ENCODE measurements around the gene ANKS6. TPM values are rescaled to one million over a fixed set of nuclear protein-coding genes. Genes with fewer than 3 reads are reported as not detected.

The ANKS6 gene
- total RNA-seq, 1 donor from 2014 or later, result 17.2 TPM

DNA sequence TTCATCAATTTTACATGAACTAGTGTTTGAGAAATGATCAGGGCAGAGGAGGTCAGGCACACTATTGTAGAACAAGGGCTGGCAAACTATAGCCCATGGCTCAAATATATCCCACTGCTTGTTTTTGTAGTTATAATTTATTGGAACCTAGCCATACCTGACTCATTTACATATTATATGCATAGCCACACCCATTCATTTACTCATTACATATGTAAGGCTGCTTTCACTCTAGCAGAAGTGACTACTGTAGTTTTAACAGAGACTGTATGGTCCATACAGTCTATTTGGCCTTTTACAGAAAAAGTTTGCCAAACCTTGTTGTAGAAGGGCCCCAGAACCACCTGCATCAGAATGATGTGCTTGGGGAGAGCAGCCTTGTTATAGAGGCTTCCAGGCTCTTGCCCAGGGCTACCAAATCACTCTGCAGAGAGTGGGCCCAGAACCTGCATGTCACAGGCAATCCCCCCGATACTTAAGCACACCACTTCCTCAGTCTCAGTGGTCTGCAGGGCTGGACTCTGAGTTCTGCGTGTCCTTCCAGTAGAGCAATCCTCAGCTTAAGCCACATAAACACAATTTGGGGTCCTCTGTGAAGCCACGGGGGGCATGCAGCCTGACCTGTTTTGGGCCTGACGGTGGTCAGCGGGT lies 6.7 kb downstream of the ANKS6 start:
- Mint-ChIP-seq H3K36me3 (ENCODE audit: low read depth, unreplicated experiment) (peaks cover 1% of the 10 kb centered on the region), H3K4me3 (ENCODE audit: unreplicated experiment) (no peak overlapping the region), H3K27ac (ENCODE audit: unreplicated experiment) (no peak overlapping the region), H3K4me1 (ENCODE audit: unreplicated experiment) (peaks cover 9% of the 10 kb centered on the region), H3K9me3 (ENCODE audit: unreplicated experiment) (no peaks in the 10 kb centered on the region), H3K27me3 (ENCODE audit: unreplicated experiment) (peaks cover 5% of the 10 kb centered on the region)
- DNase-seq (ENCODE audit: low spot score), result no peak
- TF ChIP-seq, protein P1, sequence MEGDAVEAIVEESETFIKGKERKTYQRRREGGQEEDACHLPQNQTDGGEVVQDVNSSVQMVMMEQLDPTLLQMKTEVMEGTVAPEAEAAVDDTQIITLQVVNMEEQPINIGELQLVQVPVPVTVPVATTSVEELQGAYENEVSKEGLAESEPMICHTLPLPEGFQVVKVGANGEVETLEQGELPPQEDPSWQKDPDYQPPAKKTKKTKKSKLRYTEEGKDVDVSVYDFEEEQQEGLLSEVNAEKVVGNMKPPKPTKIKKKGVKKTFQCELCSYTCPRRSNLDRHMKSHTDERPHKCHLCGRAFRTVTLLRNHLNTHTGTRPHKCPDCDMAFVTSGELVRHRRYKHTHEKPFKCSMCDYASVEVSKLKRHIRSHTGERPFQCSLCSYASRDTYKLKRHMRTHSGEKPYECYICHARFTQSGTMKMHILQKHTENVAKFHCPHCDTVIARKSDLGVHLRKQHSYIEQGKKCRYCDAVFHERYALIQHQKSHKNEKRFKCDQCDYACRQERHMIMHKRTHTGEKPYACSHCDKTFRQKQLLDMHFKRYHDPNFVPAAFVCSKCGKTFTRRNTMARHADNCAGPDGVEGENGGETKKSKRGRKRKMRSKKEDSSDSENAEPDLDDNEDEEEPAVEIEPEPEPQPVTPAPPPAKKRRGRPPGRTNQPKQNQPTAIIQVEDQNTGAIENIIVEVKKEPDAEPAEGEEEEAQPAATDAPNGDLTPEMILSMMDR (IDR thresholded peaks at IDR 0.05; ENCODE audit: unreplicated experiment), result no peak

DNA sequence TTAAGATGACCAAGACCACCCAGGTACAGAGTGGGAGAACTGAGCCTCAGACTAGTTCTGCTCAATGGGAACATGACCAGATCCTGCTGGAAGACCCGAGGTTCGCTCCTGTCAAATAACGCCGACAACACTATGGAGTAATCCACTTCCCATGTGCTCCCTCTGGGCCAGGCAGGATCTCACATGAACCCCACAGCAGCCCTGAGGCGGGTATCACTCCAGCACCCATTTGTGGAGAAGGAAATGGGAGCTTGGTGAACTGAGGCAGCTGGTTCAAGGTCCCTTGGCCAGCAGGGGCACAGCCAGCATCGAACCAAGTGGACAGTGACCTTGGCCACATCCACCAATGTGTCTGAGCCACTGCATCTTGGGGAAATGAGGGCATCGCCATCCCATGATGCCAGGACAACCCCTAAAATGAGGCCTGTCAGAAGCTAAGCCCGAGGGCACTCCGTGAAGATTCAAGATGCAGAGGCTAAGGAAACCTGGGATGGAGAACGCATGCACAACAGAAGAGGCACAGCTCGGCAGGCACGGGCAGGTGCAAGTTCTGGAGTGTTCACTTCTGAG lies 8.5 kb downstream of the ANKS6 start:
- DNase-seq (ENCODE audit: low spot score), result no peak
- H3K4me1 Mint-ChIP-seq (ENCODE audit: unreplicated experiment), result peaks cover 9% of the 10 kb centered on the region
- TF ChIP-seq, protein P1 (IDR thresholded peaks at IDR 0.05; ENCODE audit: unreplicated experiment), result no peak
- H3K4me3 Mint-ChIP-seq (ENCODE audit: unreplicated experiment), result no peak overlapping the region
- H3K27me3 Mint-ChIP-seq (ENCODE audit: unreplicated experiment), result peaks cover 5% of the 10 kb centered on the region
- H3K9me3 Mint-ChIP-seq (ENCODE audit: unreplicated experiment), result no peaks in the 10 kb centered on the region
- peaks cover 4% of the 10 kb centered on the region for H3K36me3 Mint-ChIP-seq (ENCODE audit: low read depth, unreplicated experiment)
- H3K27ac Mint-ChIP-seq (ENCODE audit: unreplicated experiment), result no peak overlapping the region

DNA sequence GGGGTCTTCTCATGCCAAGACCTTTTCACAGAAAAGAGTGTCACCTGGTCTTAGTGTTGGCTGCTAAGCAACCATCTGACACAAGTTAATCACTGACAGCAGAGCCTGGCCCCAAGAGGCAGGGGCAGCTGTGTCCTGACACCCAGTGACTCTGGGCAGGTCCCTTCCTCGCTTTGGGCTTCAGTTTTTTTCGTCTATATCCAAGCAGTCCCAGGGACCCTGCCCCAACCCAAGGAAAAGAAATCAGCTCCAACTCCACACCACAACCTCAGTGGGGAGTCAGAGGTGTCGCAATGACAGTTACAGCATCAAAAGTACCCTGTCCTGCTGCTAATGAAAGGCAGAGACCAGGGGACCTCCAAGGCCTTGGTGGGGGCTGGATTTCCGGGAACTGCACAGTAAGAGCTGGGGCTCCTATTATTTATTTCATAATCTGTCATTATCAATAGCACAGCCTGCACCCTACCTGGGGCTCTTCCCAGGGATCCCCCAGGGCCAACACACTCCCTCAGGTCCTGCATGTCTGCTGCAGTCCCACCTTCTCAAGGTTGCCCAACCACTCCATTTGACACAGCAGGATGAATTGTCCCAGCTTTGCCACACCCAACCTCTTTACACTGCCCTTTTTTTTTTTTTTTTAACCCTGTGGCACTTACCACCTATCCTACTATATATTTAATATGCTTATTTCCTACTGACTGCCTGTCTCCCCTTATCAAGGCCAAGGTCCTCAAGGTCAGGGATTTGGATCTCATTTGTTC lies 9.4 kb downstream of the ANKS6 start:
- Mint-ChIP-seq H3K4me3 (ENCODE audit: unreplicated experiment) (no peak overlapping the region), H3K4me1 (ENCODE audit: unreplicated experiment) (peaks cover 4% of the 10 kb centered on the region), H3K27ac (ENCODE audit: unreplicated experiment) (no peak overlapping the region), H3K9me3 (ENCODE audit: unreplicated experiment) (no peaks in the 10 kb centered on the region), H3K27me3 (ENCODE audit: unreplicated experiment) (peaks cover 5% of the 10 kb centered on the region), H3K36me3 (ENCODE audit: low read depth, unreplicated experiment) (peaks cover 4% of the 10 kb centered on the region)
- DNase-seq (ENCODE audit: low spot score), result no peak
- TF ChIP-seq, protein P1 (IDR thresholded peaks at IDR 0.05; ENCODE audit: unreplicated experiment), result no peak

DNA sequence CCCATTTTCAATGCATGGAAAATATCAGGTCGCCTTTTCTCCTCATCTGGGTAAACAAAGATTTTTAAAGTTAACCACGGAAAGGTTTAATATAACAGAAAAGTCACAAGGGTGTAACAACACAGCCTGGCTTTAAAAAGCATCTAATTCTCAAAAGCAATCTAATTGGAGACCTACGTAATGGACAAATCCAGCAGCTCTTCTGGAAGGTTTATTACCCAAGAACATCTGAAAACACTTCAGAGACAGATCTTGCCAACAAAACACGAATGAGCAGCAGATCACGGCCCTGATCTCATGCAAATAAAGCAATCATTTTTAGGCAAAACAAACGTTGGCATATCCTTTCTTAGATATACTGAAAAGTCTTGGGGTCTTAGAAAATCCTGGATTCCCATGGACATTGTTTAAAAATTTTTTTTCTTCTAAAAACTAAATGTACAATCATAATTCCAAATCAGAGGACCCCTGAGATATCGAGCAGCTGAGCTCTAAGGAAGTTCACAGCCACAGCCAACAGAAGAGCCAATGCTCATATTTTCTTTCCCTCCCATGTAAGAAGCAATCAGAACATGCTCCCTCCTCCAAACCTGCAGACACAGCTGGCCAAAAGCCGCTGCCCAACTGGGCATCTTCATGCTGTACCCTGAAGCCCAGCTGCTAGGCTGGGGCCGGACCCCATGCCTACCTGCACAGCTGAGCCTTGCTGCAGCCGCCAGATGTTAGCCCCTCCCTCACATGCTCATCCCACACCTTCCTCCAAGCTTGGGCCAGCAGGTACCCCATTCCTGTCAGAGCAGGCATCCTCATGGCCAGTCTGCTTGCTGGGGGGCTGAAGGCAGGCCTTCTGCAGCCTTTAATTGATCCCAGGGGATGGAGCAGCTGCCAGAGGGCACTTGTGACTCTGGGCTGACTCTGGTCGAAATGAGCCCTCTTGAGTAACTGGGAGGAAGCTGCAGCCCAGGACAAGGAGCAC lies 11.2 kb downstream of the ANKS6 start:
- Mint-ChIP-seq H3K9me3 (ENCODE audit: unreplicated experiment) (no peaks in the 10 kb centered on the region), H3K36me3 (ENCODE audit: low read depth, unreplicated experiment) (peaks cover 7% of the 10 kb centered on the region), H3K27ac (ENCODE audit: unreplicated experiment) (no peak overlapping the region), H3K4me3 (ENCODE audit: unreplicated experiment) (no peak overlapping the region), H3K4me1 (ENCODE audit: unreplicated experiment) (no peaks in the 10 kb centered on the region), H3K27me3 (ENCODE audit: unreplicated experiment) (no peaks in the 10 kb centered on the region)
- TF ChIP-seq, protein P1 (IDR thresholded peaks at IDR 0.05; ENCODE audit: unreplicated experiment), result no peak
- no peak for DNase-seq (ENCODE audit: low spot score)
